Measurements from ENCODE around the gene KRTAP4-16. TPM values are rescaled to one million over a fixed set of nuclear protein-coding genes. Genes with fewer than 3 reads are reported as not detected.
A peak's percentile ranks its signal among the peaks of the same experiment; 100 is the strongest.
"Not testable (repeated sequence)": the region's sequence is repeated elsewhere in the genome, so short reads cannot be mapped to it uniquely, and the experiment has no call there.

The KRTAP4-16 gene
- total RNA-seq, 1 experiment from 2014 or later = not detected

GRCh38 chr17:41060052-41060604 lies 41.9 kb downstream of the KRTAP4-16 start, which contains the start of gene KRTAP2-3 (continued):
- 0 out of 2 replicates have a peak, but pooled peaks have one; percentile 27 for TF ChIP-seq ATF3 (IDR thresholded peaks at IDR 0.05)
- TF ChIP-seq CEBPB (IDR thresholded peaks at IDR 0.05; ENCODE audit: low read depth) = peak; percentile 71
- TF ChIP-seq TCF7L2 (IDR thresholded peaks at IDR 0.05; ENCODE audit: borderline replicate concordance, extremely low read depth, insufficient read depth, insufficient read length) = peak; percentile 43
- TF ChIP-seq POLR2AphosphoS5 (IDR thresholded peaks at IDR 0.05; ENCODE audit: low read depth, low read length) = no peak; the same call in 1 of the 2 replicates
- TF ChIP-seq CTCF (IDR thresholded peaks at IDR 0.05 in 2 of 3, conservative IDR thresholded peaks at IDR 0.05 in 1 of 3; ENCODE audit: borderline replicate concordance in 1 of 3, insufficient read depth in 1 of 3, low read depth in 2 of 3, low read length in 2 of 3) = no peak
- TF ChIP-seq FOSL1 (IDR thresholded peaks at IDR 0.05; ENCODE audit: low read depth) = peak; percentile 90
- TF ChIP-seq CBX3 (IDR thresholded peaks at IDR 0.05; ENCODE audit: low read depth) = peak; percentile 86; the same call in 1 of the 2 replicates

GRCh38 chr17:41059276-41060051 lies 42.5 kb downstream of the KRTAP4-16 start:
- H3K27me3 ChIP-seq (ENCODE audit: insufficient read depth, low read length); intact Hi-C loops (cut with micrococcal nuclease); POLR2A ChIA-PET; RAD21 ChIA-PET (ENCODE audit: low non-redundant PET in 1 of 2, low total read pairs in 2 of 2, uncharacterized antibody in 2 of 2, unreplicated experiment in 2 of 2); H3K4me3 ChIP-seq (replicated peaks in 1 of 2; ENCODE audit: low read depth in 1 of 2, low read length in 2 of 2); DNase-seq (ENCODE audit: low read depth, low spot score); H2AFZ ChIP-seq (ENCODE audit: low read depth, low read length, poor library complexity, severe bottlenecking); H3K79me2 ChIP-seq (ENCODE audit: insufficient read depth, low read length); H3K36me3 ChIP-seq (ENCODE audit: control insufficient read depth in 1 of 2, insufficient read depth in 2 of 2, low read length in 2 of 2); CTCF ChIA-PET; H3K9me2 ChIP-seq (ENCODE audit: insufficient read depth); H3K9me3 ChIP-seq (ENCODE audit: control insufficient read depth in 1 of 2, insufficient read depth in 1 of 2, low read depth in 1 of 2, low read length in 2 of 2); H4K20me1 ChIP-seq (ENCODE audit: insufficient read depth): not testable (repeated sequence)
- TF ChIP-seq SP1 (IDR thresholded peaks at IDR 0.05; ENCODE audit: low read depth) (peak; percentile 28; the same call in 1 of the 2 replicates), FOSL1 (IDR thresholded peaks at IDR 0.05; ENCODE audit: low read depth) (0 out of 2 replicates have a peak, but pooled peaks have one; percentile 14)
- Histone ChIP-seq H3K9ac (ENCODE audit: low read length) (peak overlapping the region; percentile 10; the same call in 1 of the 2 replicates), H3K4me2 (ENCODE audit: low read length) (peak overlapping the region; percentile 28), H3K27ac (ENCODE audit: low read depth, low read length) (peak overlapping the region; percentile 85), H3K4me1 (ENCODE audit: control insufficient read depth in 1 of 2, insufficient read depth in 2 of 2, low read length in 2 of 2) (peaks cover 39 to 53% of the 10 kb centered on the region in 2 experiments)
- BruUV-seq (replicated peaks) = TSS peak; percentile 54
- peak; percentile 41 for ATAC-seq
